HG03457 (cell line): Measurements from ENCODE around the gene MAPT.

Experiments
- ATAC-seq: cut with Tn5 transposase; IDR thresholded peaks from one replicate; pipeline ENCODE4 v1.9.1; 2021; ENCODE audit warnings: moderate number of reproducible peaks; ENCODE audit not compliant: unreplicated experiment

The MAPT gene

GRCh38 chr17:46042925-46043324, 148.6 kb downstream of the MAPT start:
- no peak for ATAC-seq

GRCh38 chr17:46043606-46044005, 149.3 kb downstream of the MAPT start:
- ATAC-seq: no peak

- no peak for ATAC-seq
These were observed 150.1 kb downstream of the MAPT start for GRCh38 chr17:46044286-46044928.

GRCh38 chr17:46044989-46045388, 150.6 kb downstream of the MAPT start:
- no peak for ATAC-seq

GRCh38 chr17:46045639-46046038, 151.3 kb downstream of the MAPT start:
- ATAC-seq: no peak

GRCh38 chr17:46046957-46047356, 152.6 kb downstream of the MAPT start:
- ATAC-seq: no peak

- ATAC-seq: no peak
These were observed 153.0 kb downstream of the MAPT start for GRCh38 chr17:46047398-46047797.

- no peak for ATAC-seq
These were observed 153.5 kb downstream of the MAPT start for GRCh38 chr17:46047856-46048255.

- ATAC-seq: no peak
These were observed 155.3 kb downstream of the MAPT start for GRCh38 chr17:46049656-46050055.

GRCh38 chr17:46053911-46054534, 159.7 kb downstream of the MAPT start:
- ATAC-seq: no peak

GRCh38 chr17:46056800-46057304, 162.5 kb downstream of the MAPT start:
- ATAC-seq: no peak

GRCh38 chr17:46057366-46057765, 163.0 kb downstream of the MAPT start:
- no peak for ATAC-seq

- no peak for ATAC-seq
These were observed 165.1 kb downstream of the MAPT start for GRCh38 chr17:46059486-46059885.

- ATAC-seq: no peak
These were observed 166.1 kb downstream of the MAPT start for GRCh38 chr17:46060461-46060860.

GRCh38 chr17:46061435-46061834, 167.1 kb downstream of the MAPT start:
- no peak for ATAC-seq

- ATAC-seq: no peak
These were observed 168.9 kb downstream of the MAPT start for GRCh38 chr17:46063241-46063640.

GRCh38 chr17:46064460-46064859, 170.1 kb downstream of the MAPT start:
- no peak for ATAC-seq

- no peak for ATAC-seq
These were observed 177.4 kb downstream of the MAPT start for GRCh38 chr17:46071796-46072195.

GRCh38 chr17:46072998-46073397, 178.6 kb downstream of the MAPT start:
- ATAC-seq: no peak

GRCh38 chr17:46074540-46074939, 180.2 kb downstream of the MAPT start:
- ATAC-seq: no peak
